ENCODE results near the gene SLC35E1. TPM values are rescaled to one million over a fixed set of nuclear protein-coding genes. Genes with fewer than 3 reads are reported as not detected.

The SLC35E1 gene
- total and polyA plus RNA-seq, 9 donors, result 17.6 to 39.7 (median 30.2) TPM

GRCh38 chr19:16594131-16594586 lies 21.9 kb upstream of the SLC35E1 start:
- Histone ChIP-seq H3K27me3 (no peaks in the 10 kb centered on the region), H3K36me3 (no peaks in the 10 kb centered on the region), H3K27ac (no peak overlapping the region), H3K9me3 (no peaks in the 10 kb centered on the region), H3K4me1 (ENCODE audit: insufficient read depth) (peaks cover 12% of the 10 kb centered on the region), H3K4me3 (no peak overlapping the region)
- WGBS, 3 donors, result 84 to 87% (median 86%) methylated on average over 10 of the region's 10 CpGs
- intact Hi-C loops (cut with DNase I), result no loop called here
- TF ChIP-seq EP300 (IDR thresholded peaks at IDR 0.05) (no peak), CTCF (IDR thresholded peaks at IDR 0.05) (no peak), POLR2A (IDR thresholded peaks at IDR 0.05) (no peak)
- DNase-seq, result no peak

GRCh38 chr19:16593181-16593580 lies 21.0 kb upstream of the SLC35E1 start:
- Histone ChIP-seq H3K27me3 (no peaks in the 10 kb centered on the region), H3K4me3 (no peak overlapping the region), H3K36me3 (no peaks in the 10 kb centered on the region), H3K27ac (no peak overlapping the region), H3K9me3 (no peaks in the 10 kb centered on the region), H3K4me1 (ENCODE audit: insufficient read depth) (peaks cover 18% of the 10 kb centered on the region)
- intact Hi-C loops (cut with DNase I), result no loop called here
- TF ChIP-seq EP300 (IDR thresholded peaks at IDR 0.05) (no peak), POLR2A (IDR thresholded peaks at IDR 0.05) (no peak), CTCF (IDR thresholded peaks at IDR 0.05) (no peak)
- no peak for DNase-seq
- 82 to 95% (median 87%) methylated on average over 4 of the region's 4 CpGs for WGBS, 3 donors

- Histone ChIP-seq H3K27me3 (no peaks in the 10 kb centered on the region), H3K4me3 (no peak overlapping the region), H3K27ac (no peak overlapping the region), H3K36me3 (no peaks in the 10 kb centered on the region), H3K9me3 (no peaks in the 10 kb centered on the region), H3K4me1 (ENCODE audit: insufficient read depth) (peaks cover 23% of the 10 kb centered on the region)
- TF ChIP-seq CTCF (IDR thresholded peaks at IDR 0.05), result no peak
- no peak for TF ChIP-seq POLR2A (IDR thresholded peaks at IDR 0.05)
- TF ChIP-seq EP300 (IDR thresholded peaks at IDR 0.05), result no peak
- WGBS, 3 donors, result 69 to 80% (median 79%) methylated on average over 10 of the region's 10 CpGs
- intact Hi-C loops (cut with DNase I), result no loop called here
- DNase-seq, result no peak
These were observed 19.8 kb upstream of the SLC35E1 start for GRCh38 chr19:16591803-16592556.

- no peak for DNase-seq
- H3K9me3 ChIP-seq, result no peaks in the 10 kb centered on the region
- H3K36me3 ChIP-seq, result no peaks in the 10 kb centered on the region
- intact Hi-C loops (cut with DNase I), result no loop called here
- WGBS, 3 donors, result 80 to 90% (median 84%) methylated on average over 9 of the region's 9 CpGs
- no peak overlapping the region for H3K27ac ChIP-seq
- no peaks in the 10 kb centered on the region for H3K27me3 ChIP-seq
- no peak overlapping the region for H3K4me3 ChIP-seq
- TF ChIP-seq POLR2A (IDR thresholded peaks at IDR 0.05), result no peak
- no peak for TF ChIP-seq EP300 (IDR thresholded peaks at IDR 0.05)
- no peak for TF ChIP-seq CTCF (IDR thresholded peaks at IDR 0.05)
- peaks cover 23% of the 10 kb centered on the region for H3K4me1 ChIP-seq (ENCODE audit: insufficient read depth)
These were observed 18.9 kb upstream of the SLC35E1 start for GRCh38 chr19:16590876-16591802.
